ENCODE results near the gene CD46.

CD46 gene

GRCh38 chr1:207779008-207779407 is 27.2 kb downstream of the CD46 start:
- no peak overlapping the region for H3K4me3 ChIP-seq (ENCODE audit: low read length)
- no peaks in the 10 kb centered on the region for H3K9me2 ChIP-seq (replicated peaks; ENCODE audit: control insufficient read depth, low read length)
- no peak overlapping the region for H3K4me2 ChIP-seq (ENCODE audit: low read length)
- H3K36me3 ChIP-seq (ENCODE audit: control insufficient read depth, low read length): peaks cover 45% of the 10 kb centered on the region
- H3K27ac ChIP-seq (ENCODE audit: low read depth, low read length): no peak overlapping the region
- TF ChIP-seq EZH2phosphoT487 (IDR thresholded peaks at IDR 0.05; ENCODE audit: borderline replicate concordance, low read length): no peak
- no peak for TF ChIP-seq CTCF (IDR thresholded peaks at IDR 0.05; ENCODE audit: low read depth, low read length, poor library complexity, severe bottlenecking)
- H3K27me3 ChIP-seq (ENCODE audit: control insufficient read depth, low read length): no peaks in the 10 kb centered on the region
- H3K9me3 ChIP-seq (ENCODE audit: control insufficient read depth, insufficient read depth, low read length): no peaks in the 10 kb centered on the region
- no peaks in the 10 kb centered on the region for H3F3A ChIP-seq (ENCODE audit: control insufficient read depth, insufficient read depth)
- no peaks in the 10 kb centered on the region for H4K20me1 ChIP-seq (ENCODE audit: control insufficient read depth, insufficient read depth, low read depth, low read length)
- peaks cover 15% of the 10 kb centered on the region for H3K79me2 ChIP-seq (ENCODE audit: control insufficient read depth, low read length)
- H3K4me1 ChIP-seq (ENCODE audit: control insufficient read depth, low read length): peaks cover 3% of the 10 kb centered on the region

GRCh38 chr1:207781312-207781711 is 29.5 kb downstream of the CD46 start:
- Histone ChIP-seq H3K4me1 (ENCODE audit: control insufficient read depth, low read length) (peaks cover 3% of the 10 kb centered on the region), H3K9me2 (replicated peaks; ENCODE audit: control insufficient read depth, low read length) (no peaks in the 10 kb centered on the region), H3F3A (ENCODE audit: control insufficient read depth, insufficient read depth) (no peaks in the 10 kb centered on the region), H3K4me2 (ENCODE audit: low read length) (no peak overlapping the region), H4K20me1 (ENCODE audit: control insufficient read depth, insufficient read depth, low read depth, low read length) (no peaks in the 10 kb centered on the region), H3K27me3 (ENCODE audit: control insufficient read depth, low read length) (no peaks in the 10 kb centered on the region), H3K9me3 (ENCODE audit: control insufficient read depth, insufficient read depth, low read length) (no peaks in the 10 kb centered on the region), H3K36me3 (ENCODE audit: control insufficient read depth, low read length) (peaks cover 57% of the 10 kb centered on the region), H3K27ac (ENCODE audit: low read depth, low read length) (no peak overlapping the region), H3K4me3 (ENCODE audit: low read length) (no peak overlapping the region), H3K79me2 (ENCODE audit: control insufficient read depth, low read length) (peaks cover 15% of the 10 kb centered on the region)
- TF ChIP-seq EZH2phosphoT487 (IDR thresholded peaks at IDR 0.05; ENCODE audit: borderline replicate concordance, low read length) (no peak), CTCF (IDR thresholded peaks at IDR 0.05; ENCODE audit: low read depth, low read length, poor library complexity, severe bottlenecking) (no peak)

- H3K4me2 ChIP-seq (ENCODE audit: low read length): no peak overlapping the region
- H3K9me2 ChIP-seq (replicated peaks; ENCODE audit: control insufficient read depth, low read length): no peaks in the 10 kb centered on the region
- no peak overlapping the region for H3K4me3 ChIP-seq (ENCODE audit: low read length)
- no peak for TF ChIP-seq EZH2phosphoT487 (IDR thresholded peaks at IDR 0.05; ENCODE audit: borderline replicate concordance, low read length)
- TF ChIP-seq CTCF (IDR thresholded peaks at IDR 0.05; ENCODE audit: low read depth, low read length, poor library complexity, severe bottlenecking): no peak
- H3K36me3 ChIP-seq (ENCODE audit: control insufficient read depth, low read length): peaks cover 38% of the 10 kb centered on the region
- H3F3A ChIP-seq (ENCODE audit: control insufficient read depth, insufficient read depth): no peaks in the 10 kb centered on the region
- no peaks in the 10 kb centered on the region for H3K79me2 ChIP-seq (ENCODE audit: control insufficient read depth, low read length)
- H3K9me3 ChIP-seq (ENCODE audit: control insufficient read depth, insufficient read depth, low read length): no peaks in the 10 kb centered on the region
- no peaks in the 10 kb centered on the region for H4K20me1 ChIP-seq (ENCODE audit: control insufficient read depth, insufficient read depth, low read depth, low read length)
- H3K4me1 ChIP-seq (ENCODE audit: control insufficient read depth, low read length): no peaks in the 10 kb centered on the region
- no peak overlapping the region for H3K27ac ChIP-seq (ENCODE audit: low read depth, low read length)
- H3K27me3 ChIP-seq (ENCODE audit: control insufficient read depth, low read length): no peaks in the 10 kb centered on the region
These were observed 35.9 kb downstream of the CD46 start for GRCh38 chr1:207787776-207788175.

GRCh38 chr1:207789386-207789785 is 37.5 kb downstream of the CD46 start:
- no peak for TF ChIP-seq EZH2phosphoT487 (IDR thresholded peaks at IDR 0.05; ENCODE audit: borderline replicate concordance, low read length)
- no peak for TF ChIP-seq CTCF (IDR thresholded peaks at IDR 0.05; ENCODE audit: low read depth, low read length, poor library complexity, severe bottlenecking)
- Histone ChIP-seq H3K27me3 (ENCODE audit: control insufficient read depth, low read length) (no peaks in the 10 kb centered on the region), H3K27ac (ENCODE audit: low read depth, low read length) (no peak overlapping the region), H3K4me1 (ENCODE audit: control insufficient read depth, low read length) (no peaks in the 10 kb centered on the region), H3K36me3 (ENCODE audit: control insufficient read depth, low read length) (peaks cover 35% of the 10 kb centered on the region), H3F3A (ENCODE audit: control insufficient read depth, insufficient read depth) (0 out of 2 replicates have a peak, but pooled peaks cover 2% of the 10 kb centered on the region), H4K20me1 (ENCODE audit: control insufficient read depth, insufficient read depth, low read depth, low read length) (no peaks in the 10 kb centered on the region), H3K9me3 (ENCODE audit: control insufficient read depth, insufficient read depth, low read length) (no peaks in the 10 kb centered on the region), H3K4me2 (ENCODE audit: low read length) (no peak overlapping the region), H3K79me2 (ENCODE audit: control insufficient read depth, low read length) (no peaks in the 10 kb centered on the region), H3K9me2 (replicated peaks; ENCODE audit: control insufficient read depth, low read length) (no peaks in the 10 kb centered on the region), H3K4me3 (ENCODE audit: low read length) (no peak overlapping the region)

Measured in DOHH2 (cell line).